HUES6 (cell line): ENCODE results near the gene SLC16A3.

Source experiments
- H3K27ac ChIP-seq: 2 replicates; pipeline ENCODE4 v1.7.0; 2013; ENCODE audit warnings: low read depth, mild to moderate bottlenecking, low read length, inconsistent platforms
- H3K27me3 ChIP-seq: 2 replicates; pipeline ENCODE4 v1.6.1; 2013; ENCODE audit warnings: low read length; ENCODE audit not compliant: control insufficient read depth, insufficient read depth
- H3K36me3 ChIP-seq: 2 replicates; pipeline ENCODE4 v1.6.1; 2013; ENCODE audit warnings: low read length; ENCODE audit not compliant: control insufficient read depth, insufficient read depth
- H3K4me1 ChIP-seq: 2 replicates; pipeline ENCODE4 v1.6.1; 2013; ENCODE audit warnings: low read length; ENCODE audit not compliant: control insufficient read depth, insufficient read depth
- H3K4me3 ChIP-seq: 2 replicates; pipeline ENCODE4 v1.5.1; 2013; ENCODE audit warnings: low read depth, low read length
- H3K9ac ChIP-seq: one replicate; pipeline ENCODE4 v1.6.1; 2013; ENCODE audit warnings: mild to moderate bottlenecking, low read length
- H3K9me3 ChIP-seq: 2 replicates; pipeline ENCODE4 v1.6.1; 2013; ENCODE audit warnings: low read depth, low read length; ENCODE audit not compliant: control insufficient read depth, insufficient read depth

SLC16A3 gene

GRCh38 chr17:82226809-82227628 lies 1.8 kb upstream of the SLC16A3 start:
- Histone ChIP-seq H3K9me3 (no peaks in the 10 kb centered on the region), H3K27ac (no peak overlapping the region), H3K27me3 (peaks cover 46% of the 10 kb centered on the region), H3K9ac (no peak overlapping the region), H3K4me3 (no peak overlapping the region), H3K36me3 (no peaks in the 10 kb centered on the region), H3K4me1 (peaks cover 11% of the 10 kb centered on the region)

- Histone ChIP-seq H3K4me3 (peak overlapping the region; percentile 60), H3K9me3 (no peaks in the 10 kb centered on the region), H3K4me1 (peaks cover 16% of the 10 kb centered on the region), H3K36me3 (no peaks in the 10 kb centered on the region), H3K9ac (no peak overlapping the region), H3K27me3 (peaks cover 46% of the 10 kb centered on the region), H3K27ac (no peak overlapping the region)
Observed at GRCh38 chr17:82227629-82228277, 1.1 kb upstream of the SLC16A3 start.

- Histone ChIP-seq H3K9me3 (no peaks in the 10 kb centered on the region), H3K4me1 (peaks cover 16% of the 10 kb centered on the region), H3K9ac (no peak overlapping the region), H3K36me3 (no peaks in the 10 kb centered on the region), H3K4me3 (peak overlapping the region; percentile 60), H3K27me3 (peaks cover 46% of the 10 kb centered on the region), H3K27ac (no peak overlapping the region; the same call in 1 of the 2 replicates)
Observed at GRCh38 chr17:82228278-82228841, 482 bp upstream of the SLC16A3 start.

GRCh38 chr17:82229698-82230608 lies 1.1 kb downstream of the SLC16A3 start:
- Histone ChIP-seq H3K4me1 (peaks cover 25% of the 10 kb centered on the region), H3K27ac (no peak overlapping the region), H3K27me3 (peaks cover 46% of the 10 kb centered on the region), H3K9me3 (no peaks in the 10 kb centered on the region), H3K4me3 (peak overlapping the region; percentile 60), H3K36me3 (no peaks in the 10 kb centered on the region), H3K9ac (no peak overlapping the region)

- no peak overlapping the region for H3K27ac ChIP-seq
- peaks cover 46% of the 10 kb centered on the region for H3K27me3 ChIP-seq
- H3K9ac ChIP-seq: peak overlapping the region; percentile 48
- peaks cover 27% of the 10 kb centered on the region for H3K4me1 ChIP-seq
- H3K4me3 ChIP-seq: peak overlapping the region; percentile 62
- no peaks in the 10 kb centered on the region for H3K9me3 ChIP-seq
- H3K36me3 ChIP-seq: no peaks in the 10 kb centered on the region
Observed at GRCh38 chr17:82230609-82231311, 1.9 kb downstream of the SLC16A3 start.

GRCh38 chr17:82231312-82231561 lies 2.4 kb downstream of the SLC16A3 start:
- Histone ChIP-seq H3K4me3 (peak overlapping the region; percentile 62), H3K4me1 (peaks cover 32% of the 10 kb centered on the region), H3K27ac (no peak overlapping the region), H3K9ac (peak overlapping the region; percentile 48), H3K27me3 (peaks cover 45% of the 10 kb centered on the region), H3K36me3 (no peaks in the 10 kb centered on the region), H3K9me3 (no peaks in the 10 kb centered on the region)

GRCh38 chr17:82231562-82232321 lies 2.9 kb downstream of the SLC16A3 start:
- H3K4me3 ChIP-seq: peak overlapping the region; percentile 62
- H3K9me3 ChIP-seq: no peaks in the 10 kb centered on the region
- H3K27me3 ChIP-seq: peaks cover 42% of the 10 kb centered on the region
- H3K27ac ChIP-seq: no peak overlapping the region
- H3K4me1 ChIP-seq: peaks cover 35% of the 10 kb centered on the region
- peak overlapping the region; percentile 48 for H3K9ac ChIP-seq
- no peaks in the 10 kb centered on the region for H3K36me3 ChIP-seq

GRCh38 chr17:82232322-82232820 lies 3.5 kb downstream of the SLC16A3 start:
- Histone ChIP-seq H3K36me3 (peaks cover 1% of the 10 kb centered on the region), H3K27ac (no peak overlapping the region), H3K4me3 (peak overlapping the region; percentile 62), H3K9ac (peak overlapping the region; percentile 13), H3K9me3 (no peaks in the 10 kb centered on the region), H3K27me3 (peaks cover 39% of the 10 kb centered on the region), H3K4me1 (peaks cover 38% of the 10 kb centered on the region)

- no peak overlapping the region for H3K4me3 ChIP-seq
- H3K27me3 ChIP-seq: peaks cover 31% of the 10 kb centered on the region
- no peaks in the 10 kb centered on the region for H3K9me3 ChIP-seq
- peaks cover 38% of the 10 kb centered on the region for H3K4me1 ChIP-seq
- no peak overlapping the region for H3K9ac ChIP-seq
- no peak overlapping the region for H3K27ac ChIP-seq
- peaks cover 6% of the 10 kb centered on the region for H3K36me3 ChIP-seq
Observed at GRCh38 chr17:82232876-82233785, 4.3 kb downstream of the SLC16A3 start.
